Retinal pigment epithelial cell (primary cell): Measurements from ENCODE around the gene SLC39A1.
"Not testable (repeated sequence)": the region's sequence is repeated elsewhere in the genome, so short reads cannot be mapped to it uniquely, and the experiment has no call there.

Experiments used
- DNase-seq: peaks from one replicate; pipeline ENCODE4 v3.0.0-alpha.2; 2010; ENCODE audit warnings: low read depth
- H3K4me3 ChIP-seq: 2 replicates; pipeline ENCODE4 v1.5.1; 2011; ENCODE audit warnings: mild to moderate bottlenecking, low read length, control low read depth, moderate library complexity
- CTCF ChIP-seq: conservative IDR thresholded peaks from 2 replicates; pipeline ENCODE4 v1.5.1; 2011; ENCODE audit warnings: low read depth, low read length, control low read depth, inconsistent platforms

The SLC39A1 gene

GRCh38 chr1:153919876-153920852 is 43.2 kb downstream of the SLC39A1 start:
- DNase-seq = no peak
- H3K4me3 ChIP-seq = peak overlapping the region; percentile 5
- peak; percentile 45 for TF ChIP-seq CTCF

- no peak for TF ChIP-seq CTCF
- no peak overlapping the region for H3K4me3 ChIP-seq
- no peak for DNase-seq
Measured at GRCh38 chr1:153916297-153916696, 47.0 kb downstream of the SLC39A1 start.

GRCh38 chr1:153912349-153912748 is 51.0 kb downstream of the SLC39A1 start:
- no peak for DNase-seq
- no peak overlapping the region for H3K4me3 ChIP-seq
- no peak for TF ChIP-seq CTCF

- not testable (repeated sequence) for DNase-seq, H3K4me3 ChIP-seq
Measured at GRCh38 chr1:153910560-153910959, 52.8 kb downstream of the SLC39A1 start.
